ENCODE measurements around the gene MAP3K2. TPM values are rescaled to one million over a fixed set of nuclear protein-coding genes. Genes with fewer than 3 reads are reported as not detected.
"Not testable (repeated sequence)": the region's sequence is repeated elsewhere in the genome, so short reads cannot be mapped to it uniquely, and the experiment has no call there.

The MAP3K2 gene
- total RNA-seq, 1 donor from 2014 or later, result 49.2 TPM

- DNase-seq (ENCODE audit: low read depth), result no peak
These were observed 33.5 kb upstream of the MAP3K2 start for GRCh38 chr2:127421116-127421800.

- no peak for DNase-seq (ENCODE audit: low read depth)
These were observed 32.5 kb upstream of the MAP3K2 start for GRCh38 chr2:127420039-127420864.

- no peak for DNase-seq (ENCODE audit: low read depth)
These were observed 31.8 kb upstream of the MAP3K2 start for GRCh38 chr2:127419448-127420038.

- no peak for DNase-seq (ENCODE audit: low read depth)
These were observed 31.3 kb upstream of the MAP3K2 start for GRCh38 chr2:127419112-127419430.

GRCh38 chr2:127418300-127419111 lies 30.7 kb upstream of the MAP3K2 start, which contains the start of gene PROC:
TSS of gene PROC (plus strand) at chr2:127418427. CDS start at chr2:127419943, 1,516 bp downstream.
- DNase-seq (ENCODE audit: low read depth), result no peak

GRCh38 chr2:127417406-127417805 lies 29.6 kb upstream of the MAP3K2 start:
- DNase-seq (ENCODE audit: low read depth), result no peak

GRCh38 chr2:127416506-127417001 lies 28.8 kb upstream of the MAP3K2 start:
- DNase-seq (ENCODE audit: low read depth), result no peak

- DNase-seq (ENCODE audit: low read depth), result peak; percentile 36
These were observed 28.1 kb upstream of the MAP3K2 start for GRCh38 chr2:127415593-127416505.

- DNase-seq (ENCODE audit: low read depth), result no peak
These were observed 27.1 kb upstream of the MAP3K2 start for GRCh38 chr2:127414638-127415592.

GRCh38 chr2:127413782-127414637 lies 26.2 kb upstream of the MAP3K2 start:
- peak; percentile 67 for DNase-seq (ENCODE audit: low read depth)

GRCh38 chr2:127413200-127413599 lies 25.4 kb upstream of the MAP3K2 start:
- no peak for DNase-seq (ENCODE audit: low read depth)

GRCh38 chr2:127411653-127412369 lies 24.0 kb upstream of the MAP3K2 start:
- peak; percentile 64 for DNase-seq (ENCODE audit: low read depth)

- peak; percentile 72 for DNase-seq (ENCODE audit: low read depth)
These were observed 23.3 kb upstream of the MAP3K2 start for GRCh38 chr2:127410871-127411652.

- not testable (repeated sequence) for DNase-seq (ENCODE audit: low read depth)
These were observed 21.9 kb upstream of the MAP3K2 start for GRCh38 chr2:127409716-127410115.

GRCh38 chr2:127408807-127409099 lies 21.0 kb upstream of the MAP3K2 start:
- no peak for DNase-seq (ENCODE audit: low read depth)

- DNase-seq (ENCODE audit: low read depth), result peak; percentile 57
These were observed 20.4 kb upstream of the MAP3K2 start for GRCh38 chr2:127408004-127408806.

- DNase-seq (ENCODE audit: low read depth), result no peak
These were observed 19.9 kb upstream of the MAP3K2 start for GRCh38 chr2:127407661-127408003.
